Fibroblast of the aortic adventitia (primary cell): ENCODE data around the gene CCL2. TPM values are rescaled to one million over a fixed set of nuclear protein-coding genes. Genes with fewer than 3 reads are reported as not detected.

Experiments
- DNase-seq: peaks from one replicate; pipeline ENCODE4 v3.0.0-alpha.2; 2010; ENCODE audit warnings: low read depth
- H3K4me3 ChIP-seq: 2 replicates; pipeline ENCODE4 v1.5.1; 2011; ENCODE audit warnings: low read depth, mild to moderate bottlenecking, control low read depth, low read length, moderate library complexity
- CTCF ChIP-seq: IDR thresholded peaks from 2 replicates; pipeline ENCODE4 v1.5.1; 2011; ENCODE audit warnings: mild to moderate bottlenecking, low read length, control low read depth, inconsistent platforms; ENCODE audit not compliant: insufficient read depth
- total RNA-seq: library from RNA; depleted of rRNA; stranded (reverse); fragments of >200 nt; gene quantifications from 2 replicates; pipeline ENCODE4 v1.2.3, GENCODE V29; 2012; ENCODE audit warnings: low replicate concordance

The CCL2 gene
- total RNA-seq, 1 donor = 109 TPM

DNA sequence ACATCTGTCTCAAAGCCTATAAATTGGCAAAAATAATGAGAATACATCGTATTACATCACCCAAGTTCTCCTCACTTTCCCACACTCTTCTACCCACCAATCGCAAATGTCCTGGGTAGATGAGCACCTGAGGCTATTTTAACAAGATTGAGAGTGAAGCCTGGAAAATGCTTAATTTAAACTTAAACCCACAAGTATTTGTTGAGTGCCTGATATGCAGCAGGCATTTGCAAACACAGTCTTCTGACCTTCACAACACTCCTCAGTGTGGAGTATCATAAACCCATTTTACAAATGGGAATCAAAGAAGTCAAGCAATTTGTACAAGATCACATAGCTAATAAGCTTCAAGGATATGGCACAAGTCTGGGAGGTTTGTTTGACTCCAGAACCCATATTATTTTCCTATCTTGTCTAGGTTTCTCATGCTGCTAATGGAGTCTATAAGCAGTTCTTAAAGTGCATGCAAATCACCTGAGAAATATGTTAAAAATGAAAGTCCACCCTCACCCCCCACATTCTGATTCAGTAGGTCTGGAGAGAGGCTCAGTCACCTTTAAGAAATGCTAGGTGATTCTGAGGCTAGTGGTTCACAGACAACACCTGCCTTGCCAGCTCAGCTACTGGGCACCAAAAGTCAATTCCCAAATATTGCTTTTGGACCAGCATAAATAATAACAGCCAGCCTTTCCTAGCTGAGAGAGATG lies 34.9 kb upstream of the CCL2 start:
- no peak for DNase-seq
- TF ChIP-seq CTCF = no peak
- H3K4me3 ChIP-seq = no peak overlapping the region

DNA sequence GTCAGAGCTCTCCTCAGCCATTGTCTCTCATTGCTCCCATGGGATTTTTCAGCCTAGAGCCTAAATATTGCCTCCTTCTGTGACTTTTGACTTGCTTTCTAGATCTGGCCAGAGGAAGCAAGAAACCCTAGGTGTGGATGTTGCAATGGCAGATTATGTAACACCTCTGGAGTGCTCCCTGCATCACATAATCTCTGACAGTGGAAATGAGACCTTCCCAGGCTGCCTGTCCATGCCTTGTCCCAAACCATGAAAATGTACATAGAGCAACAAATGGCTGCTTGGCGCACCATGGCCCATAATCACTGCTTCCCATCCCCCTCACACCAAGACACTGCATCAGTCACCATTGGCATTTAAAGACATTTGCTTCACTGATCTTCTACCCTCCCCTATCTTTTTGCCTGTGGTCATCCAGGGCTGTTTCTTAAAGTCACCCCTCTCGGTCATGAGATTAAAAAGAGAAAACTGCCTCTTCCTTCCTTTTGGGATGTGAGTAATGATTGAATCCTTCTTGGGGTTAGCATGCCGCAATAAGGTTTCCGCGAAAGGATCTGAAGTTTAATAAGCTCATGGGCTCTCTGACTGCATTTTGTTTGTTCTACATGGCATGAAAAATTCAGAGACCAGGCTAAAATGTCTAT lies 34.2 kb upstream of the CCL2 start:
- TF ChIP-seq CTCF = no peak
- DNase-seq = no peak
- H3K4me3 ChIP-seq = no peak overlapping the region

DNA sequence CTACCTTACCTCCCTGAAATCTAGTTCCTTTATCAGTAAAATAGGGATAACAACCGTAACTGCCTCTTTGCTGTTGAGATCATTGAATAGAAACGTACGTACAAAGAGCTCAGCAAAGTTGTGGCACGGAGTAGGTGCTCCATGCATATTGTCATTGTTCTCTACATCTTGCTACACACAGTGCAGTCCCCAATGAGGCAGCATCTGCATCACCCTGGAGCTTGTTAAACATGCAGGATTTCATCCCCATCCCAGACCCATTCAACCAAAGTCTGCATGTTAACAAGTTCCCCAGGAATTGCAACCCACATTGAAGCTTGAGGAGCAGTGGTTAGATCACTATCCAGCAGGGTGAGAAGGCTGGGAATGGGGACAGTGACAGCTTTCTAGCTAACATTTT lies 33.7 kb upstream of the CCL2 start:
- no peak overlapping the region for H3K4me3 ChIP-seq
- DNase-seq = no peak
- TF ChIP-seq CTCF = no peak

DNA sequence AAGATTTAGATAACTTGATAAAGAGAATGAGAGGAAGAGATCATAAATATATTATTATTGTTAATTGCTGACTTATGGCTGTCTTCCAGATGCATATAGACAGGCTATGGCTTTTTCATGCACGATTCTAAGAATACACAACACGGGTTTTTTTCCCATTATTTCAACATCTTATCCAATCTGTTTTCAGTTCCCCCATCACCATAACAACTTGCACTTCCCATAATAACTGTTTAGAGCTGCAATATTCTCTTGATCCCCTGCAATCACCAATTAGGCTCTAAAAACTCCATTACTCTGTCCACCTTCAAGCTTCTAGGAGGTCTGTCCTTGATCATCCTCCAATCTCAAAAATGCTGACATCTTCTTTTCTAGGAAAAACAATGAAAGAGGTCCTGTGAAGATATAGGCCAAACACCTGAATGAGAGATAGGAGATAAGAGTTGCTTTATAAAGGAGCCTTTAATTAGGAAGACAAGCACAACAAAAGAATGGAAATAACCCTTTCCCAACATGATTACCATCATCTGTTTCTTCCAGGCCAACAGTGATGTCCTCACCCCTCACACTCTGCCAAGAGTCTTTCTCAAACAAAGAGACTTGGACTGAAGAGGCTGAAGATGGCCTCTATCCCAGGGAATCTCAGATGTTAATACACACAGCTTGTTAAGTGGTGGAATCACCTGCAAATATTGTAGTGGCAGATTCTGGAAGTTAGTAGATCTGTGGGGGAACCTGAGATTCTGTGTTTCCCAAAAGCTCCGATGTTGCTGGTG lies 32.2 kb upstream of the CCL2 start:
- peak; percentile 31 for DNase-seq
- TF ChIP-seq CTCF = no peak
- H3K4me3 ChIP-seq = no peak overlapping the region

DNA sequence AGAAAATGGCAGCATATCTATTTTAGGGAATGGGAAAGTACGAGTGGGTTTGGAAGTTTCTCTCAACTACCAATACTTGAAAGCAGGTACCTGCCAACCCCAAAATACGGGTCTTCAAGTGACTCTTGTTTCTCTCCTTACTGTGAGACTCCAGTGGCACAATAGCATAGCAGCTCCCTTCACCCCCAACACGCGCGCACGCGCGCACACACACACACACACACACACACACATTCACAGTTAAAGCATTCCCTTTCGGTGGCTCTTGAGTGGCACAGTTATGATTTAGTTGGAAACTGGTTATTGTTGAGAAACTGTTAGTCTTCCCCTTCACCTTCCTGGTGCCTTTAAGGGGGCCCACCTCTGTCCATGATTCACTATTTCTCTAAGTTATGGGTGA lies 30.0 kb upstream of the CCL2 start:
- no peak for TF ChIP-seq CTCF
- DNase-seq = no peak
- no peak overlapping the region for H3K4me3 ChIP-seq

- TF ChIP-seq CTCF = no peak
Observed at GRCh38 chr17:34226011-34226743, 28.9 kb upstream of the CCL2 start.

More at GRCh38 chr17:34226011-34226743, 28.9 kb upstream of the CCL2 start:
- DNase-seq = no peak
- no peak overlapping the region for H3K4me3 ChIP-seq
